ENCODE measurements around the gene P2RY2.

DNA sequence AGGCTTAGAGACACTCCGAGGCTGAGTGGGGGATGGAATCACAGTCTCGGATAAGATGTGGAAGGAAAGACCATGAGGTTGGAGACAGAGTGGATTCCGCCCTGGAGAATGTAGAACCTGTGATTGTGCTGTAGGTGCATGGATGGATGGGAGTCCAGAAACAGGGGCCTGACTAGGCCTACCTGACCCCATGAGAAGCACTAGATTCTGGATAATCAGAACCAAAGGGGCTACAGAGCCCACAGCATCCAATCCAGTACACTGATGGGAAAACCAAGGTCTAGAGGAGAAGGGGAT, 43.6 kb upstream of the P2RY2 start:
- TF ChIP-seq, protein P1, sequence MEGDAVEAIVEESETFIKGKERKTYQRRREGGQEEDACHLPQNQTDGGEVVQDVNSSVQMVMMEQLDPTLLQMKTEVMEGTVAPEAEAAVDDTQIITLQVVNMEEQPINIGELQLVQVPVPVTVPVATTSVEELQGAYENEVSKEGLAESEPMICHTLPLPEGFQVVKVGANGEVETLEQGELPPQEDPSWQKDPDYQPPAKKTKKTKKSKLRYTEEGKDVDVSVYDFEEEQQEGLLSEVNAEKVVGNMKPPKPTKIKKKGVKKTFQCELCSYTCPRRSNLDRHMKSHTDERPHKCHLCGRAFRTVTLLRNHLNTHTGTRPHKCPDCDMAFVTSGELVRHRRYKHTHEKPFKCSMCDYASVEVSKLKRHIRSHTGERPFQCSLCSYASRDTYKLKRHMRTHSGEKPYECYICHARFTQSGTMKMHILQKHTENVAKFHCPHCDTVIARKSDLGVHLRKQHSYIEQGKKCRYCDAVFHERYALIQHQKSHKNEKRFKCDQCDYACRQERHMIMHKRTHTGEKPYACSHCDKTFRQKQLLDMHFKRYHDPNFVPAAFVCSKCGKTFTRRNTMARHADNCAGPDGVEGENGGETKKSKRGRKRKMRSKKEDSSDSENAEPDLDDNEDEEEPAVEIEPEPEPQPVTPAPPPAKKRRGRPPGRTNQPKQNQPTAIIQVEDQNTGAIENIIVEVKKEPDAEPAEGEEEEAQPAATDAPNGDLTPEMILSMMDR (IDR thresholded peaks at IDR 0.05; ENCODE audit: low read depth, low read length, missing input control), result no peak
- no peak for TF ChIP-seq GABPA (IDR thresholded peaks at IDR 0.05 in 1 of 2, conservative IDR thresholded peaks at IDR 0.05 in 1 of 2)
- no peak for TF ChIP-seq TAF1 (conservative IDR thresholded peaks at IDR 0.05)
- TF ChIP-seq, protein P2, sequence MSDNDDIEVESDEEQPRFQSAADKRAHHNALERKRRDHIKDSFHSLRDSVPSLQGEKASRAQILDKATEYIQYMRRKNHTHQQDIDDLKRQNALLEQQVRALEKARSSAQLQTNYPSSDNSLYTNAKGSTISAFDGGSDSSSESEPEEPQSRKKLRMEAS (IDR thresholded peaks at IDR 0.05), result no peak
- no peak for TF ChIP-seq RXRA (IDR thresholded peaks at IDR 0.05)
- no peak for TF ChIP-seq RAD21 (IDR thresholded peaks at IDR 0.05)
- TF ChIP-seq SP1 (IDR thresholded peaks at IDR 0.05), result no peak

All from liver (tissue), 3 donors.